Endometrium (tissue), 2 donors: ENCODE measurements around the gene DTNBP1.
A peak's percentile ranks its signal among the peaks of the same experiment; 100 is the strongest.
"Not testable (repeated sequence)": the region's sequence is repeated elsewhere in the genome, so short reads cannot be mapped to it uniquely, and the experiment has no call there.

Experiments used
- FAIRE-seq: peaks from 2 replicates; lab custom pipeline; 2012; peaks lifted over from hg19 to GRCh38; lab: Jason Lieb, UNC
- donor health status: control.
- donor health status: control.

The DTNBP1 gene

DNA sequence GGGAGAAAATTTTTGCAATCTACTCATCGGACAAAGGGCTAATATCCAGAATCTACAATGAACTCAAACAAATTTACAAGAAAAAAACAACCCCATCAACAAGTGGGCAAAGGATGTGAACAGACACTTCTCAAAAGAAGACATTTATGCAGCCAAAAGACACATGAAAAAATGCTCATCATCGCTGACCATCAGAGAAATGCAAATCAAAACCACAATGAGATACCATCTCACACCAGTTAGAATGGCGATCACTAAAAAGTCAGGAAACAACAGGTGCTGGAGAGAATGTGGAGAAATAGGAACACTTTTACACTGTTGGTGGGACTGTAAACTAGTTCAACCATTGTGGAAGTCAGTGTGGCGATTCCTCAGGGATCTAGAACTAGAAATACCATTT is 4.1 kb upstream of the DTNBP1 start:
- not testable (repeated sequence) for FAIRE-seq

DNA sequence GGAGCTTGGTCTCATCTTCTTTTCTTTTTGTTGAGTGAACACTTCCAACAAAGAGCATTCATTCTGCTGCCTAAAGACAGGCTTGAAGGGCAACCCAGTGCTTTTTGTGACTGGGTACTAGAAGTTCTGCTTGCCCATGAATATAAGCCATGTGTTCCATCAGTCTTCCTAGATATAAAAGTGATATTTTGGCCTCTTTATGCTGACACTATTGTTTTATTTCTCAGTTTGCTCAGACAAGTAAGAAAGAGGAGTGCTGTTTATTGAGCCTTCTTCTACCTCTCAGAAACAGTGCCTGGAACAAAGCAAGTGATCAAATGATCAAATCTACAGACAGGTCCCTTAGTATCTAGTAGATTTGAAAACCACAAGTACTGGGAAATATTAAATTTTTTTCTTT is 2.4 kb upstream of the DTNBP1 start:
- FAIRE-seq = no peak

DNA sequence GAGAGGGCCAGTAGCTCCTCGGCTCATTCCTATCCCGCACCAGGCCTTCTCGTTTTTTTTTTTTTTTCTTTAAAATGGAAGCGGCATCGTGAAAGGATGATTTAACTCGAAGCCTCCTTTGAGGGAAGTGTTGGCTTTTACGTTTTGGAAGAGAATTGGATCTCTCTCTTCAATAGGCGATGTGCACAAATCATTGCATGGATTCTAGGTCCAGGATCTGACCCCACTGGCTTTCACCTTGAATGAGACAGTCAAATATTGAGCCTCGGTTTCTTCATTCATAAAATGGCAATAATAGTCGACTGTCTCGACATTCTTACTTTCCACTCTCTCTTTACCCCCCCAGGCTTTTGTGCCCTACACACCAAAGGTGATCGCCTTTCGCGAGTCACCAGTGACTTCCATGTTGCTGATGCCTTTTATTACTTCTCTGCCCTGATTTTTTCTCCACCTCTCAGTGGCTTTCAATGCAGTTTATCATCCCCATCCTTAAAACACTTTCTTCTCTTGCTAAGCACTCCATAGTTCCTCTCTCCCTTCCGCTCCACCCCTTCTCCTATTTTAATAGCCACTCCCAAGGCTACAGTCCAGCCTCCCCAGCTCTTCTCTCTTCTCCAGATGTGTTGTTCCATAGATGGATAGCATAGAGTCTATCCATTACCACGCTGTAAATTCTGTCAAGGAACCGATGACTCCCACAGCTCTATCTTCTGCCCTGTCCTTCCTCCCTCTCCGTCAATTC is 473 bp upstream of the DTNBP1 start:
- FAIRE-seq = no peak

DNA sequence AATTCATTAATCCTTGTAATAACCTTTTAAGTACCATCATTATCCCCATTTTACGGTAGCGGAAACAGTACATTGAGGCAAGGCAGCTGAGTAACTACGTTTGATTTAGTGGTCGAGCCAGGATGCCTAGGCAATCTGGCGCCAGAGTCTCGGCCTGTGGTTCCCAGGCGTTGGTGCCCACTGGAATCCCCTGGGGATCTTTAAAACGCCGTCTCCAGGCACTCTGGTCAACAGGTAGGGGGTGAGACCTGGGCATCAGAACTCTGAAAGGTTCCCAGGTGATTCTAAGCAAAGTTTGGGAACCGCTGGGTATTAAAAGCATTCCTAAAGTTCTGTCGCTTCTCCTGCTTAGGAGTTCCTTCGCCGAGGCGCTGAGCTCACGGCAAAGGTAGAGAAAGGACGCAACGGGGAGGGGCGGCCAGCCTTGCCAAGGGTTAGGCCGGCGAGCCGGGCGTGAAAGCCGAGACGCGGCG is 939 bp downstream of the DTNBP1 start:
- no peak for FAIRE-seq

DNA sequence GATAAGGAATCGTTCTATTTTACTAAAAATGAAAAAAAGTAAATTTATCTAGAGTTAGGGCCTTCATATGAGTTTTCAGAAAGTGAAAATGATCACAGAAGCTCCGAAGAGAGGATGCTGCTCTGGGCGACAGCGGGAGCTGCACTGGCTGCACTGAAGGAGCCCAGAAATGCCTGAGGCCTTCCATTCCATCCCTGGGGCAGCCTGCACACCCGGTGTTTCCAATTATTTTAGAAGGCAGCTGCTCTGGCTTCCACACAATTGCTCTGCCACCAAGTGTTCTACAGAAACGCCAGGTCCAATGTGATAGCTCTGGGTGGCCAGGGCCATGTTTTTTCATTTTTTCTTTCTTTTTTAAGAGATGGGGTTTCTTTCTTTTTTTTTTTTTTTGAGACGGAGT is 3.6 kb downstream of the DTNBP1 start:
- FAIRE-seq = no peak

DNA sequence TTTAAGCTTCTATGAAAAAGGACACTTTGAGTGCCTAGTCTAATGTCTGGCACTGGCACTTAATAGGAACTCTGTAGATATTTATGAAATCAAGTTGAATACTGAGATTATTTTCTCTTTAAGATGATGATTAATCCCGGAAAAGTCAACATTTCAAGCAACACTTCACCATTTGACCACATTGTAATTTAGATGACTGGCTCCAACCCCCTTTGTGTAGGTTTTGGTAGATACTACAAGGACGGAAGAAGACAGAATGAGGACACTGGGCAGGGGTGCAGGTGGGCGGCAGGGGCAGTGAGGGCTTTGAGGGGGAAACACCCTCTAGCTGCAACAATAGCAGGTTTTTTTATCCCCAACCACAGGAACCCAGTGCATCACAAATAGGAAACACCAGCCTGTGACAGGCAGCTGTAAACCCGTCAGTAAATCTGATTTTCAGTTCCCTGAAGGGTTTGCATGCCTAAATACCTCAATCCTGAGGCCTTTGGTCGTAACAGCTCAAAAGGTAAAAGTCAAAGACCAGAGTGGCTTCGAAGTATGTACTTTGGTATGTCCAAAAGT is 4.6 kb downstream of the DTNBP1 start:
- no peak for FAIRE-seq

DNA sequence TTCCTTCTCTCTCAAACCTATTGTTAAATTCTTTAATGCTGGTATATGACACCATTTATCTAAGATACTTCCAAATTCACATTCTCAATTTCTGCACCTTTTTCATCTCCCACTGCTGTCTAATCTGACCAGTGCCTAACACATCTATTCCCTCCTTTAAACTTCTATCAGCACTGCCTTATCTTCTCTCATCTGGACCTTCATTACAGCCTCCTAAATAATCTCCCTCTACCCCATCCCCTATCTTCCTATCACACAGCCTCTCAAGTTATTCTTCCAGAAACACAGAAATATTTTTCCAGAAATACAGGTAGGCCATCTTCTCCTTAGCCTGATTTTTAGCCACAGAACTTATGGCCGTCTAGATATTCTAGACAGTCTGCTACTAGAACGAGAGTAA is 5.5 kb downstream of the DTNBP1 start:
- no peak for FAIRE-seq

DNA sequence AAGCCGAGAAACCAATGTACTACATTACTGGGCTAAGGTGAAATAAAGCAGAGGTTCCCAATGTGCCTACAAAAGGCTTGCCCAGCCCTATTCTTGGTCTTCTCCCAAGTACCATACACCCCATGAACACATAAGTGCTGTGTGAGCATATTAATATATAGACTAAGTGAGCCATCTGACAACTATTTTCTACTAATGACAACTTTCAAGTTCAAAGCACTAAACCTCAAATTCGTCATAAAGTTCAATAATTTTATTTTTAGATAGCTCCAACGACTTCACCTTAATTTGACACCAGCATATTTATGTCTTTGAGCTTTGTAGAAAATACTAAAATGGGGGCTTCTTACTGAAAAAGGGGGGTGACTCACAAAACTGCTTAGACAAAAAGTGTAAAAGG is 6.7 kb downstream of the DTNBP1 start:
- no peak for FAIRE-seq

DNA sequence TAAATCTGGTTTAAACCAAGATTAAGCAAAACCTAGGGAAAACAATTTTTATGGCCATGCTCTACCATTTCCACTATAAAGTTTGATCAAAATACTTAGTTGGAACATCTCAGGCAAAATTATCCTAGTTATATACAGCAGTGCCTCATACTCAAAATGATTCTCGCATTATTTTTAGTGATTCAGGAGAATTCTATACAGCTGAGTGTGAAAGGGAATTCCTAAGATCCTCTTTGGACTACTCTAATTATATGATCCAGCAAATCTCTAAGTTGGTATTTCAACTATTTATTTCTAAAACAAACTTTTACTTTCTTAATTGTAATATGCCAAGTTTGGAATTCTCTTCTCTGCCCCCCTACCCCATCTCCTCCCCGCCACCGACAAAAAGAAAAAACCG is 8.6 kb downstream of the DTNBP1 start:
- no peak for FAIRE-seq

DNA sequence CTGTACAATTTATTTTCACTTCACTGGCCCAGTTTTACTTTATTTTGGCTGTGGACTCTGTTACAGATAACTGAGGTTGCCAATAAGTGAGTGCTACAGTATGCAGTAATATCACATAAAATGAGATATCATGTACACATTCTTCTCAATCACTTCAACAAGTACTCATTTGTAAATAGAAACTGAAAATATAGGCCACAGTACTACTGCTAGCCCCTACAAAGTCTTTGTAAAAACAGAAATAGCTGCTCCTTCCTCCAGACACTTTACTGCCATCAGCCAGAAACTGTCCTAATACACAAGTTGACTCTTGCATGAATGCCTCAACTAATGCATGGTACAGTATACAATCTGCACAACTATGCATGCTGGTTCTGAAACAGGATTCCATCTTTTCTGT is 9.2 kb downstream of the DTNBP1 start:
- no peak for FAIRE-seq

DNA sequence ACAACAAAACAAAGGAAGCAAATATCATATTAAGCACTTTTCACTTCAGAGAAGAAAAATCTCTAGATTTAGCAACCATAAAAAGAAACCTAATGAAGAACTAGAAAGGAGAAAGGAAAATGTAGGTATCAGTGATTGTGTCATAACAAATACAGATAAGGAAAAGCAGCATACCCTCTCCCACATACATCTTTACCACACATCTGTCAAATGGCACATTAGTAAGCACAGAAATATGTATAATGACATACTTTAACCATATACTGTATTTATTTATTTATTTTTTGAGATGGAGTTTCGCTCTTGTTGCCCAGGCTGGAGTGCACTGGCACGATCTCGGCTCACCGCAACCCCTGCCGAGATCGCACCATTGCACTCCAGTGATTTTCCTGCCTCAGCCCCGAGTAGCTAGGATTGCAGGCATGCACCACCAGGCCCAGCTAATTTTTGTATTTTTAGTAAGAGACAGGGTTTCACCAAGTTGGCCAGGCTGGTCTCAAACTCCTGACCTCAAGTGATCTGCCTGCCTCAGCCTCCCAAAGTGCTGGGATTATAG is 12.7 kb downstream of the DTNBP1 start:
- not testable (repeated sequence) for FAIRE-seq

DNA sequence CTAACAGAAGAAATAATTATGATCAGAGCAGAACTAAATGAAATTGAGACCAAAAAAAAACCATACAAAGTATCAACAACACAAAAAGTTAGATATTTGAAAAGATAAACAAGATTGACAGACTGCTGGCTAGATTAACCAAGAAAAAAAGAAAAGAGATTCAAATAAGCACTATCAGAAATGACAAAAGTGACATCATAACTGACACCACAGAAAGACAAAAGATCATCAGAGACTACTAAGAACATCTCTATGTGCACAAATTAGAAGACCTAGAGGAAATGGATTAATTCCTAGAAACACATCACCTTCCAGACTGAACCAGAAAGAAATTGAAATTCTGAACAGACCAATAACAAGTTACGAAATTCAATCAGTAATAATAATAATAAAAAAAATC is 17.9 kb downstream of the DTNBP1 start:
- no peak for FAIRE-seq

DNA sequence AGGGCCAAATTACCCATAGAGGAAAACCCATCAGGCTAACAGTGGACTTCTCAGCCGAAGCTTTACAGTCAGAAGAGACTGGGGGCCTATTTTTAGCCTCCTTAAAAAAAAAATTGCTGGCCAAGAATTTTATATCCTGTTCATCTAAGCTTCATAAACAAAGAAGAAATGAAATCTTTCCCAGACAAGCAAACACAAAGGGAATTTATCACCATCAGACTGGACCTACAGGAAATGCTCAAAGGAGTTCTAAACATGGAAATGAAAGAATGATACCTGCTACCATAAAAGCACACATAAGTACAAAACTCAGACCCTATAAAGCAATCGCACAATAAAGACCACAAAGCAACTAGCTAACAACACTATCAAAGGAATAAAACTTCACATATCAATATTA is 19.3 kb downstream of the DTNBP1 start:
- FAIRE-seq = no peak

DNA sequence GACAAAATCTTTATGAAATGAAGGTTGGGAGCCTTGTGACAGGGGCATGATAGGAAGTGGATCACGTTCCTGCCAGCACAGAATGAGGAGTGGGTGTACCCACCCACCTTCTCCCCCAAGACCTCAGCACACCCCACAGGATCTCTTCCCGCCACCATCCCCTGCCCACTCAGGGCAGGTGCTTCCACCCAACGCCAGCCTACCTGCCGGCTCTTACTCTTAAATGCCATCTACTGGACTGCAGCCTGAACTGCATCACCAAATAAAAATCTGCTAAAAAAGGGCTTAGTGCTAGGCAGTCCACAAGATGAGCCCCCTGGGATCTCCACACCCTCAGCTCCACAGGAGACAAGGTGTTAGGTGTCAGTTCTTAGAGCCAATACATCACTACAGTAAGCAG is 20.6 kb downstream of the DTNBP1 start:
- FAIRE-seq = no peak

DNA sequence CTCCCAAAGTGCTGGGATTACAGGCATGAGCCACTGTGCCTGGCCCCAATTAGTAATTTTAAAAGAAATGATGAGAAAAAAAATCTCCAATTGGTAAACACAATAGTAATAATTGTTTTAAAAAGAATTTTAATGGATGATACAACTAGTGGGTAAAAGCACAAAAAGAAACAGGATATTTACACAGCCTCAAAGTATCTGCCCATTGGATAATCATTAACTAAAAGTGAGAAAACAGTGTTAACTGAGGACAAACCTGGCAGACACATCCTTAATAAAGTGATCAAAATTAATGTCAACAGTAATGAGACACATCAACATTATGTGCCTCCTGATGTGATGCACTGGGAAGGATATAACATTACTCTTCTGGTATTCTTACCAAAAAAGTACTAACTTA is 24.5 kb downstream of the DTNBP1 start:
- no peak for FAIRE-seq

DNA sequence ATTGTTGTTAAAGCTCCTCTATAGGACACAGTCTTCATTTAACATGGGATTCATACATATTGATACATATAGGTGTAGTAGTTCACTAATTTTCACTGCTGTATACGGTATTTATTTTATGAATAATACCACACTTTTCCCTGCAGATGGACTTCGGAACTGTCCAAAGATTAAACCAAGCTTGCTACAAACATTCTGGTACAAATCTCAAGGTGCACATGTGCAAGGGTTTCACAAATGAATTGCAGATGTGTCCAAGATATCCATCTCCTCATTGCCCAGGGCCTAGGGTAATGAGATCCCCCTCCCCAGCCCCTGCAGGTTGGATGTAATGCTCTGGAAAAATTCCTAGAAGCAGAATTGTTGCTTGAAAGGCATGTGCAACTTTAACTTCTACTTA is 31.4 kb downstream of the DTNBP1 start:
- no peak for FAIRE-seq

DNA sequence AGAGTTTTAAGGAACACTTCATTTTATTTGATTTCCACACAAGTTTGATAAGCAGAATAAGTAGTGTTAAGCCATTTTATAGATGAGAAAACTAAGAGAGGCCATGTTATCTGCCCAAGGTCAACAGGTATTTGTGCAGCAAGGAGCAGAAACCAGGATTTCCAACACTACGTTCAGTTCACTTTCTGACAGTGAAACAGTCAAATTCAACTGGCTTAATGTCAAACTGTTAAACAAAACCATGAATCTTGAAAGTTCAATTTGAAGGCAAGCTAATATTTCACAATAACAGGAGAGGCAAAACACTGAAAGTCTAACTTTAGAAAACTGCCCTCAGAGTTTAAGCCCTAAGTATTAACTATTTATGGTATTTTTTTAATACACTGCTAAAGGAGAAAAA is 32.6 kb downstream of the DTNBP1 start:
- no peak for FAIRE-seq

DNA sequence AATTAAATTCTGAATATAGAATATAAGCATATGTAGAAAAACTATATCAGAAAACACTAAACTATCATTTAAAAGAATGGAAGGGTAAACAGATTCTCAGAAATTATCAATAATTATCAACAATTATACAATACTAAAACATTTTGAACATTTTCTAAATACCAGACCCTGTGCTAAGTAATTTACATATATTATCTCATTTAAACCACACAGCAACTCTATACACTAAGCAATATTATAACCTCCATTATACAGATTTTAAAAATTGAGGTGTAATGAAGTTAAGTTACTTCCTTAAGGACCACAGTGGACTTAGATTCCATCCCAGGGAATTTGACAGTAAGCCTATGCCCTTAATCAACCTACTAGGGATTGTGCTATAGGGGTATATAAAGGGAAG is 33.3 kb downstream of the DTNBP1 start:
- FAIRE-seq = no peak

DNA sequence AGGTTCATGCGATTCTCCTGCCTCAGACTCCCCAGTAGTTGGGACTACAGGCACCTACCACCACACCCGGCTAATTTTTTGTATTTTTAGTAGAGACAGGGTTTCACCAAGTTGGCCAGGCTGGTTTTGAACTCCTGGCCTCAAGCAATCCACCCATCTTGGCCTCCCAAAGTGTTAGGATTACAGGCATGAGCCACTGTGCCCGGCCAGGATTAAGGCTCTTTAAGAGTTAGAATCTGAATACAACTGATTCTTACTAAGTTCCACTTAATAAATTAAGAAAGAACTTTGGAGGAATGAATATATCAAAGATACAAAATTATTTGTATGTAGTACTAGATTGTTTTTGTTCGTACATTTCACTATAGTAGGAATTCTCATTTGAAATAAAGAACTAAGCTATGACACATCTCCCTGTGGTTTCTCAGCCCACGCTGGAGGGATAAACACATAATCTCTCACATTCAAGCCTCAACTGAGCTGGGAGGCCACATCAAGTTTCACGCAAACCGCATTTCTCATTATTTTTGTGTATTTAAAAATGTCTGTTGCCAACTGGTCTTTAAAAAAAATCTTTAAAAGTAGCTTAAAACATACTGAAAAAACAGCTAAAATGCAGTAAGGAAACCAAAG is 34.2 kb downstream of the DTNBP1 start:
- FAIRE-seq = peak; percentile 53

DNA sequence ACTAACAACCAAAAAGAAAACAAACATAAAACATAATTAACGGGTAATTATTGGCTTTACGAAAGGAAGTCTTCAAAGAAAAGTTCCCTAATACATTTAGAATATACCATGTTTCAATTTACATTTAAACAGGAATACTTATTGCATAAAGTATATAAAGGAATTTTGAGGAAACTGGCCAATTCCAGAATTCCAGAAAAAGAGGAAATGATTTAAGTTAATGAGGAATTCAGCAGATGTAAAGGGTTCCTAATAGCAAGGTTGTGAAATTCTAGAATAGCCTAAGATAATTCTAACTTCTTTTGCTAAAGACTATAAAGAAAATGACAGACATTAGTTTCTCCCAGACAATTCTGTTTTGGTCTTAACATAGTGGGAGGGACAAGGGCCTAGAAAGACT is 35.0 kb downstream of the DTNBP1 start:
- peak; percentile 87 for FAIRE-seq

DNA sequence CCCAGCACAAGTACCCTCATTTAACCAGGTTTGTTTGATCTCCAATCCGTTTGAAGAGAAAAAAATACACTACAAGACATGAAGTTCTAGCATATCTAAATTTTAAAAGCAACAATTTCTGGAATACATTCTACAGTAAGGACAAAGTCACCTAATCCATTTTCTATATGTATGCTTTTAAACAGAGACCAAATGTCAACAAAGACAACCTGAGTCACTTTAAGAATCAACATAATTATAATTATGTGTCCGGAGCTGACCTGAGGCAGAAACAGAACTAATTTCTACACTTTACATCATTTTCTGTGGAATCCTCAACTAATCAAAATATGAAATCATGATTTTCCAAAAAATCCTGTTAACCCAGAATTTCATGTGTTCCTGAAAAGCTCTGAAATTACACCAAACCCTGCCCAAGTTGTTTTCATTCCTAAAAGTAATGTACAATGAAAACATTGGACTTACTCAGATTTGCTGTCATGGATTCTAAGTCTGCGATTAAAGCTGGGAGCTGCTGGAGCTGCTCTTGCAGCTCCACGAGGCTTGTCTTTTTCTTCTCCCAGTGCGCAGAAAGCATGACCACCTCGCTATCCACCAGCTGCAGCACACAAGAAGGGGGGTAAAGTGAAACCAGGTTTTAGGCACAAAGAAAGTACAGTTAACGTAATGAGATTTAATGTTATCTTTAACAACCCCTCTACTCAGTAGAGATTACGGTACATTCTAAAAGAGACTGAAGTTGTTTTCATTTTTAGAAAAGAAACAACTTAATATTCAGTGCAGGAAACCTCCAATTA is 35.8 kb downstream of the DTNBP1 start:
- no peak for FAIRE-seq

DNA sequence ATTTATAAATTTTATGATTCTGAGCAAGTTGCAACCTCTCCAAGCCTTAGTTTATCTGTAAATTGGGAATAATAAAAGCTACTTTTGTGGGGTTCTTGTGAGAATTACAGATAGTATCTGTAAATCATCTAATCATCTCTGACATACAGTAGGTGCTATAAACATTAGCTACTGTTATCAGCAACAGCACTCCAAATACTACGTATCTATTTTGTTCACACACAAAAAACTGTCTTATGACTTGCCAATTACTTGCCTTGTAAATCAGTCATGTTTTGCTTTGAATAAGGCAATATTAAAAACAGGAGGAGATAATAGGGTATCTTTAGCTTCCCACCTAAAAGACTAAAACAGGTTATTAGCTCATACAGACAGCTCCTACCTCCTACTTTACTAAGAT is 36.7 kb downstream of the DTNBP1 start:
- no peak for FAIRE-seq
